NCI-H2107 treated with DMSO at 0.1 percent for 48 hours (cell line): ENCODE results near the gene C2CD2.
"Not testable (repeated sequence)": the region's sequence is repeated elsewhere in the genome, so short reads cannot be mapped to it uniquely, and the experiment has no call there.

Experiments used
- DNase-seq: peaks from one replicate; lab custom pipeline; 2025; ENCODE audit not compliant: unreplicated experiment; lab: John Stamatoyannopoulos, UW

Gene C2CD2

DNA sequence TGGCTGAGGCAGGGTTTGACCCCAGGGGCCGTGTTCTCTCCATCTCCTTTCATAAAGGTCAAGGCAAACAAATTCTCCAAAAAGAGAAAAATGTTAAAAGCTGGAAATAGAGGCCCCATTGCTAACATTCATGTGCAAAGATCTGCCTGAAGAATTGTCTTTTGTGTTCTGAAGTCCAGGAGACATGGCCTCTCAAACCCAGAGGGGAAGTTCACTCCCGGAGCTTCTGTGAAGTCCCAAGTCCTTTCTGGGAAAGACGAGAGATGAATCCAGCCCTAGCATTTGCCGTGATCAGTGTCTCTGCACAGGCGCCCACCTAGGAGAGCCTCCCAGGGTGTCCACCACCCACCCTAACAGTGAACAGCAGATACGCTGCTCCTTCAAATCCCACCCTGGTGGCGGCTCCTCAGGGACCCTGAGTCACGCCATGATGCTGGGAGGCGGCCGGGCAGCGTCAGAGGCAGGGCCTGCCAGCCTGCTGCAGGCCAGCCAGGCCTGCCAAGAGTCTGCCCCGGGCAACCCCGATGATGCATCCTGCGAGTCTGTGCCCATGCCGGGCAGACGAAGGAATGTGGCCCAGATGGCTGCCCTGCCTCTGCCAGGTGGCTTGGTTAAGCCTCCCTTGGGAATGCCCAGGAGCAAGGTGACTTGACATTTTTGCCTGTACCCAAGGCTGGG, 5.2 kb upstream of the C2CD2 start:
- DNase-seq: no peak

DNA sequence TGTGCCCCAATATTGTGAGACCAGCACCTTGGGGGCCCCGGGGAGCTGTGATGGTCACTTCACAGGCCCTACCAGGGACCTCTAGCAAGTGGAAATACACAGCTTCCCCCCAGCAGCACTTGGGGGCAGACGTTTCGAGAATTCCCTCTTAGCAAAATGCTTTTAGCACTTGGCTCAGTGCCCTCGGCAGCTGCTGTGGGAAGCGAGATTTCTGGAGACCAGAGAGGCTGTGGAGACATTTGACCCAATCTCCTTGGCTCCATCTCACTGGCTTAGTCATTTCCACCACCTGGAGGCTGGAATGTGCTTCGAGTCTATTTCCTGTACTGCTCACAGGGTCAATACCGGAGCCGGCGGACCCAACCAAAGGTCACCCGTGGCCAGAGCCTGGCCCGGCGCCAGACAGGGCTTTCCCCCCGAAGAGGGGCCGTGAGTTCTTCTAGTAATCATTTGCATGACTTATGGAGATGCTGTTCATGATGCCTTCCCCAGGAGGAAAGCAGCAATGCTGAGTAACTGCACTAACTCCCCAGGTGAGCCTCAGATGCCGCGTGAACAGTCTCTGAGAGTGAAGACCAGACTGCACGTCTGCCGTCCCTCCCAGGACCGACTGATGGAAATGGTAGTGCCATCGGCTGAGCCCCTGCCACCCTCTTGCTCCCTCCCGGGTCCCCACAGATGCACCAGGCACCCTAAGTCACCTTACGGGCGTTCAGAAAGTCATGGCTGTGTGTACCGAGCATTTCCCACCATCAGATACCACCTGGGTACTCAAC, 4.4 kb upstream of the C2CD2 start:
- peak; percentile 67 for DNase-seq

DNA sequence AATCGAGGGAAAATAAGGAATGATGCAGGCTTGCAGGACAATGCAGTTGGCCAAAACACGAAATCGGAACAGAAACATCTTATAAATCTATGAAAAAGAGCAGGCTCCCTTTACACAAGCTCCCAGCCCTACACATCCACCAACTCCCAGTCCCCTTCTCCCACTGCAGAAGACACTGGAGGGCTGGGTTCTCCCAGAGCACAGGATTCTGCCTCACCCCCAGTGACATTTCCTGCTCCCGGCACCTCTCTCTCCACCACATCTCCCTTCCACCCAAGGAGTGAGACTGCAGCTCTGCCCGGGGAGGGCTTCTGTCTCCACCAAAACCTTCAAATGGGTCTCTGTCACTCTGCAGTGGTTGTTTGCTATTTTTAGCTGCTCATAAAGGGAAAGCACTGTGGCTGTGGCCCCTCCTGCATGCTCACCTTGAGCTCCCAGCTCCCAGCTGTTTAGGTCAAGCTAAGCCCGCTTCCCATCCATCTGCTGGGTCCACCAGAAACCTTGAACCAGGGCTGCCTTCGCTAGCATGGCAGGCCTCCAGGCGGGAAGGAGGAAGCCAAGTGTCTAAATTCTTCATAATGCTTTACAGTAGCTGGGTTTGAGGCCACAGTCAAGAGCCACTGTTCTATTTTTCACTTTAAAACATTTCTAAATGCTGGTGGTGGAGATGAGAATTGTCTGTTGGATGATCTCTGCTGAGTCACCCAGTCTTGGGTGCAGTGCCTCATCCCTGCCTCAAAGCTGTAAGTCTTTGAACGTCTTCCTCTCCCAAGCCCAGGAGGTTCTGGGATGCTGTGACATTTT, 3.3 kb upstream of the C2CD2 start:
- no peak for DNase-seq

DNA sequence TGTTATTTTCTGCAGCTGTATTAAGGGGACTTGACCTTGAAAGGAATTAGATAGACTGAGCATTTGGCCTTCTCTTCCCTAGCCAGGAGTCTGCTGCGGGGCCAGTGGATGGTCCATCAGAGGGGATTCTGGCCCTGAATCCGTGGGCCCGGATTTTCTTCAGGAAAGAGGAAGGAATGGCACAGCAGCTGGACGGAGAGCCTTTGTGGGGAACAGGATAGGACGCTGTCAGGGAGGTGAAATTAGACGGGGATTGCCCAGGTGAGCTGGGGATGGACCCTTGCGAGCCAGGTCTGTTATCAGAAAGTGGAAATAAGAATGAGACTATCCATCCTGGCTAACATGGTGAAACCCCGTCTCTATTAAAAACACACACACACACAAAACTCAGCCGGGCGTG, 1.7 kb upstream of the C2CD2 start:
- no peak for DNase-seq

DNA sequence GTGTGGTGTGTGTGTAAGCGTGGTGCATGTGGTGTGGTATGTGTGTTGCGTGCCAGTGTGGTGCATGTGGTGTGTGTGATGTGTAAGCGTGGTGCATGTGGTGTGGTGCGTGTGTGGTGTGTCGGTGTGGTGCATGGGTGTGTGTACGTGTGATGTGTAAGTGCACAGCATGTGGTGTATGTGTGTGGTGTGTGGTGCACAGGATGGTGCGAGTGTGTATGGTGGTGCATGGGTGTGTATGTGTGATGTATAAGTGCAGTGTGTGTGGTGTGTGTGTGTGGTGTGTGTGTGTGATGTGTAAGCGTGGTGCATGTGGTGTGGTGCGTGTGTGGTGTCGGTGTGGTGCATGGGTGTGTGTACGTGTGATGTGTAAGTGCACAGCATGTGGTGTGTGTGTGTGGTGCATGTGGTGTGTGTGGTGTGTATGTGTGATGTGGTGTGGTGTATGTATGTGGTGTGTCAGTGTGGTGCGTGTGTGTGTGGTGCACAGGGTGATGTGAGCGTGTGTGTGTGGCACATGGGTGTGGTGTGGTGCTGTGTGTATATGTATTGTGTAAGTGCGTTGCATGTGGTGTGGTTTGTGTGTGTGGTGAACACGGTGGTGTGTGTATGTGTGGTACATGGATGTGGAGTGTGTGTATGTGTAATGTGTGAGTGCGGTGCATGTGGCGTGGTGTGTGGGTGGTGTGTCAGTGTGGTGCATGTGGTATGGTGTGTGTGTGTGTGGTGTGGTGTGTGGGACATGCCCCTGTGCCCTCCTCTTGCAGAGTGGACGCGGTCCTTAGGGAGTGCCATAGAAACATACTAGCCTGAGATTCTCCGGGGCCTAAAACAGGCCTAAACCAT, 1.1 kb upstream of the C2CD2 start:
- no peak for DNase-seq

DNA sequence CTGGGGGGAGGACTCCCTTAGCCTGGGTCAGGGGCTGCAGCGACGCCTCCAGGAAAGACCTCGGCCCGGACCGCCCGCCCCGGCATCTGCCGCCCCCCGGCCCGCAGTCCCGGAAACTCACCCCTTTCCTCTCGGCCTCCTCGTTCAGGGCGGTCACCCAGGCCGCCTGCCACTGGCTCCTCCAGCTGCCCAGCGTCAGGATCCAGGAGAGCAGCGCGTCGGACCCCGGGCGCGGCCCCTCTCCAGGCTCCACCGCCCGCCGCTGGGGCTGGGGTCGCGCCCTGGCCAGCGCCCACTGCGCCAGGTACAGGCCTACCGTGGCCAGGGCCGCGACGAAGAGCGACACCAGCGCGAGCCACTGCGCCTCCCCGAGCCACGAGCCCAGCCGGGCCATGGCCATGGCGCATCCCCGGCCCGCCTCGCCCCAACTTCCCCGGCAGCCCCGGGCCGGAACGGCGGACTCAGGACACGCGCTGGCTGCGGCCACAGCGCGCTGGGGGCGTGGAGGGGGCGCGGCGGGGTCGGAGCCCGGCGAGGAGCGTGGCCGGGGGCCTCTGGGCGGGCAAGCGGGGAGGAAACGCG, 478 bp downstream of the C2CD2 start:
- DNase-seq: no peak

DNA sequence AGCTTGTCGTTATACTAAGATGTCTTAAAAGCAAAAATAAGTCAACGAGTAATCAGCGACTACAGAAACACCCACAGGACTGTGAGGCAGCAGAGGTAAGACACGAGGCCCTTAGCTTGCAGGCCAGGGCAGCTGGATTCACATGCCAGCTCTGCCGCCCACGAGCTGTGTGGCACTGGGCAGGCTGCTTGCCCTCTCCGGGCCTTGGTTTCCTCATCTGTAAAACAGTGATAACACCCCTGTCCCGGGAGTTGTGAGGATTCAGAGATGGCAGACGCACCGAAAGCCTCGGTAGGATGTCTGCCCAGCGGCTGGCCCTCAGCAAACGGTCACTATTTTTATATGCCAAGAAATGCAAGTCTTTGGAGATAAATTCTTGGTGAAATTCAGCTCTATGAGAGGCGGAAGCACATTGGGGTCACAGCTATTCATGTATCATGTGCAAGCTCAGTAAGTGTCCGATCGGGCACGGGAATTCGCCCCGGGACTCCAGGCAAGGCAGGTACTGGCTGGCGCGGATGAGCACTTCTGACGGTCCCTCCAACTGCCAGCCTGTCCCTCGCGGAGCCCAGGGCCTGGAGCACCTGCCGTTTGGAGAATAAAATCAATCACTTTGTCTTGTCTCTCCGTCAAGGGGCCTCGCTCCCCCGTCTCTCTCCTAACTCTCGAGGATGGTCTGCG, 1.1 kb downstream of the C2CD2 start:
- no peak for DNase-seq

DNA sequence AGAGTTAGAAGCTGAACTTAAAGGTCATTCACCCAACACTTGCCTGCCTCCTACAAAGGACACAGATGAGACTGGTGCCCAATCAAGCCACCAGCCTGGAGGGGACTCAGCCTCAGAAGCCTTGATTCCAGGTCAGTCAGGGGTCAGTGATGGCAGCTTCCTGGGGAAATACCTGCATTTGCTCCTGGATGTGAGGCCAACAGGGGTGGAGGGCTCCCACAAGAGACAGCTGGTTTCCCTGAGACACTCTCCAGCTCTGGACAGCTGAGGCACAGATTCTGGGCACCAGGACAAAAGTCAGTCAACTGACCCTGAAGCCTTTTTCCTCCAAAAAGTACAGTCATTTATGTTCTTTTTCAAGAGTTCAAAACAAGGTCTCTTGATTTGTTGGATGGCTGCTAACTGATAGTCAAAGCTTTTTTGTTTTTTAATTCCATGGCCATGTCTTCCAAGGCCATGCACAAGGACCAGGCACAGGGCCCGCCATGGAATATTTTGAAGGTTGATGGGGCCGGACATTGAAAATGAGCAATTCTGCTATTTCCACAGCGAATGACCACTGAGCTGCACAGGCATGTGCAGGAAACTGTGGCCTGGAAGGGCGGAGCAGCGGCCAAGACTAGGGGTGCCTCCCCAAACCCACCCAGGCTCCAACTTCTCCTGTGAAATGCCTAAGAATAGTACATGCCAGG, 1.8 kb downstream of the C2CD2 start:
- no peak for DNase-seq

DNA sequence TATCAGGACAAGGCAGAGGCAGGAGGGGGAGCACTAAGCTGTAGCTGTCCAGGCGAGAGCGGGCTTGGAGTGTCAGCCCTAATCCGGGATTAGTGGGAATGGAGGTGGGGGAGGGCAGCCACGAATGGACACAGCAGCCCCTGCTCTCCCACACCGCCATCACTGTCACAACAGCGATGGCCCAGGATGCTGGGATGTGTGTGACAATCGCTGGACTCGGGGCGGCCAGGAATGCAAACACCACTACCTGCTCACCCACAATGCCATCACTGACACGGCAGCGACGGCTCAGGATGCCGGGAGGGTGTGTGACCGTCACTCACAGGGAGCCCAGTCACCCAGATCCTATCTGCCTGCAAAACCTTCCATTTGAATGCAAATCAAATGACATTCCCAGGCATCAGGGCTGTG, 2.9 kb downstream of the C2CD2 start:
- no peak for DNase-seq

DNA sequence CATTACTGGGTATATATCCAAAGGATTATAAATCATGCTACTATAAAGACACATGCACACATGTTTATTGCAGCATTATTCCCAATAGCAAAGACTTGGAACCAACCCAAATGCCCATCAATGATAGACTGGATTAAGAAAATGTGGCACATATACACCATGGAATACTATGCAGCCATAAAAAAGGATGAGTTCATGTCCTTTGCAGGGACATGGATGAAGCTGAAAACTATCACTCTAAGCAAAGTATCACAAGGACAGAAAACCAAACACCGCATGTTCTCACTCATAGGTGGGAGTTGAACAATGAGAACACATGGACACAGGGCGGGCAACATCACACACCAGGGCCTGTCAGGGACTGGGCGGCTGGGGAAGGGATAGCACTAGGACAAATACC, 4.2 kb downstream of the C2CD2 start:
- not testable (repeated sequence) for DNase-seq

DNA sequence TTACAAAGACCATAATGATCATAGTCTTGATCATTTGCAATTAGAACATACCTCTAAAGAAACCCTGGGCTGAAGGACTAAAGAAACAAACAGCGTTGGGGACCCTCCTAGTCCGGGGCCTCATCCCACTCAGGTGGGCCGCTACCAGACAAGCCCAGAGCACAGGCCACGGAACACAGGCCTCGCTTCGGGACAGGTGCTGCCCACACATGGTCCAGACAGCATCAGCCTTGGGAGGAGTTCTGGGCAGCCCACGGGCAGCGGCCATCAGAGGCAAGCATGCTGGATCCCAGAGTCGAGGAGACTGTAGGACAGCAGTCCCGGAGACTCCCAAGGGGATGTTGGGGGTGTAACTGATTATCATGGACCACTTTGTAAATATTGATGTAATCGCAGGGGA, 4.9 kb downstream of the C2CD2 start:
- DNase-seq: no peak

DNA sequence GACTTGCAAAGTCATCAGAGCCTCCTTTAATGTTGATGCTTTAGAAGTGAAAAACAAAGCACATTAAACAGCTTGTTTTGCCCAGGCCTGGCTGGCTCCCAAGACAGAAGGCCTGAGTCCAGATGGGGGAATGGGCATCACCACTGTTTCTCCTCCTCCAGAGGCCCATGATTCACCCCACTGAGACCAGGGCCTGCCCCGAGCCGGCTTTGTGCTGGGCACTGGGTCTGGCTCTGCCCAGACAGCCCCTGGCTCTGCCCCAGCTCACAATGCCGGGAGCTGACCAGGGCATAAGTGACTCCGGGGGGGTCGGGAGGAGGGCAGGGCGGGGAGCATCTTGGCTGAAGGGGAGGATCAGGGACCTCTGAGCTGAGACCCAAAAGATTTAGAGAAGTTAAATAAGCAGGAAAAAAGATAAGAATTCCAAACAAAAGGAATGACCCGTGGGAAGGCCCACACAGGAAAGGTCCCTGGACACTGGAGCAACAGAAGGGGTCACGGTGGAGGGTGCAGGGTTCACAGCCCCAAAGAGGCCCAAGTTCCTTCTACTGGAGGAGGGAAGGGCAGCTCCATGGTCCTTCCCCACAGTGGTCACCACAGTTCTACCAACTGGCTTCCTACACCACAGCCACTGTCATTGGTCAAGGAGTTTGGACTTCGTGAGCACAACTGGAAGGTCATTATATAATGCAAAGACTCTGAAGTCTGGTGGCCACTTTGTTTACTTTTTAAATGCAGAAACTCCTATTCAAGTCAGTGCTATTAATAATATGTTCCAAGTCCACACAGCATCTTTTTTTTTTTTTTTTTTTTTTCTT, 5.5 kb downstream of the C2CD2 start:
- no peak for DNase-seq

DNA sequence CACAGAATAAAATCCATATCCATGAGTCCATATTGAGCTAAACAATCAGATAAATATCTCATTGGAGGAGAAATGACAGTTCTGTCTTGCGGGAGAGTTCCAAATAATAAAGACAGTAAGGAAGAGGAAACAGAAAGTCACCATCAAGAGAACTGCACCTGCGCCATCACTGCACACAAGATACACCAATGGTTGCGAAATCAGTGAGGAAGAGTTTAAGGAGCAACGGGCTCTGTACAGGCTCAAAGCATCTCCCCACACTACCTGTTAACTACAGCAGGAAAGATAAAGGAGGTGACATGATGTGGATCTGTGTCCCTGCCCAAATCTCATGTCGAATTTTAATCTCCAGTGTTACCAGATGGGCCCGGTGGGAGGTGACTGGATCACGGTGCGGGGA, 7.8 kb downstream of the C2CD2 start:
- no peak for DNase-seq

DNA sequence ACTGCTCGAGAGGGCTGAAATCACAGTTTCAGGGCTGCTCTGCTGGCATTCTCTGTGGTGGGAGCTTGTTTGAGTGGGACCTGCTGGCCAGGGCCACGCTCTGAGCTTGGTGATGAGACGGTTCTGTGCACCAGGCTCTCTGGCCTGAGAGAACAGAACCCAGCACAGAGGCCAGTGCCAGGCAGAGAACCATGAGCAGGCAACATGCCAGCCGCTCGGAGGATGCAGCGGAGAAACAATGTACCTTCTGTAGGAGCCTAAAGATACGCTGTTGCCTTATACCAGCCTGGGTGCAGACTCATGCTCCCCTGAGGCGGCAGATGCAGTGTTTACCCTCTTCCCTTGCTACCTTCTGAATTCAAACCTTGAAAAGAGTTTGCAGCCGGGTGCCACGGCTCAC, 10.0 kb downstream of the C2CD2 start:
- no peak for DNase-seq

DNA sequence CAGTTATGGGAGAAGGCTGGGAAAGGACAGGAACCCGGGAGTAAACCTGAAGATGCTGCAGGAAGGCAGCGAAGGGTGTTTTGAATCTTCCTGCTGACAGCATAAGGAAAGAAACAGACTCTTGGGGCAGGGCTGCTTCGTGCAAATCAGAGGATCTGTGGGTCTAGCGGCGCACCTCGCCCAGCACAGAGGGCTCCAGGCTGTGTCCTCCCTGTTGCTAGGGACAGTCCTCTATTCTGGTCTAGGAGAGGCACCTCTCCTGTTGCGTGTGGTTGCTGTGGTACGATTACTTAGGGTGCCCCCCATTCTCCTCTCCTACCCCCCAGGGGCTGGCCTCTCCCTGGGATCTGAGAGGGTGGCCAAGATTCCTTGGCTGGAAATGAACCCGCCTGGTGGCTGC, 11.4 kb downstream of the C2CD2 start:
- no peak for DNase-seq

DNA sequence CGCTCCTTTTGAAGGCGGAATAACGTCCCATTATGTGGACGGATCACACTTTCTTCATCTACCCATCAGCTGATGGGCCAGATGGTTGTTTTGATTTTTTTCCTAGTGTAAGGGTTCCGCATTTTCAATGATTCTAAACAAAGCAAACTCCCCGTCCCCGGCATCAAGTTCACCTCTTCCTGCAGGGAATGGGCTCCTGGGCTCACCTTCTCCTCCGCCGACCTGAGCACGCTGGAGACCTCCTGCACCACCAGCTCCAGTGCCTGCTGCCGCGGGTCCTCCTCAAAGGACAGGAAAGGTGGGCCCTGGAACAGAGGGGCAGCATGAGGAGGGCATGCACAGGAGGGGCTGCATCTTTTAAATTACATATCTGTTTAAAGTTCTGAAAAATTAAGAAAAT, 11.9 kb downstream of the C2CD2 start:
- DNase-seq: no peak

DNA sequence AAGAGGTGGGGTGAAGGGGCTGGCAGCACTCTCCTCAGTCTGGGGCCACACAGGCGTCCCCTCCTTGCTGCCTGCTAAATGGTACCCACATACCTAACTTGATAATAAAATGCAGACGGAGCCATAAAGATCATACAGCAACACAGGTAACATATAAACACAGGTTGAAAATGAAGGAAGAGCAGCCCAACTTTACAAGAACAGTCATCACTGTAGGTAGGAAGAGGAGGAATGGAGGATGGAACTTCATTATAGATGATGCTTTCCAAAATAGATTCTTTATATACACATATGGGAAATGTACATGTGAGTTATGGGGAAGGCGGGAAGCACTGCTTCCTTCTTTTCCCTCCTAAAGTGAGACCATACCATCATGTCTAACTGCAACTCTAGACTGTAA, 13.4 kb downstream of the C2CD2 start:
- no peak for DNase-seq

DNA sequence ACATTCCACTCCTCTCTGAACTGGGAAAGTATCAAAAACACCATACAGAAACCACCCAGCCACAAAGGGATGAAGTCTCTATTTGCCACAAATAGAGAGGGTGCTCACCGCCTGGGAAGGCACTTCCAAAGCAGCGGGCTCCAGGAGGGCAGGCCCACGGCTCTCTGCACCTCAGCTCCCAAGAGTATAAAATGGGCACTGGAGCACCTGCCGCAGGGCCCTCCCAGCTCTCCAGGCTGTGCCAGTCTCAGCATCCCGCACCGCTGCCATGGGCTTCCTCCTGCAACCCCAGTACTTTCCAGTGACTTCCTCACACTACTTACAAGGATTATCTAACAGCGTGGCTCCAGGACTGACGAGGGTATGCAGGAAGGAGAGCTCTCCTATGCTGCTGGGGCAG, 14.4 kb downstream of the C2CD2 start:
- DNase-seq: no peak
